ENCODE results near the gene ERFL. TPM values are rescaled to one million over a fixed set of nuclear protein-coding genes. Genes with fewer than 3 reads are reported as not detected.

Gene ERFL
- total RNA-seq, 1 donor from 2014 or later = not detected

- Histone ChIP-seq H3K27me3 (ENCODE audit: control insufficient read depth, insufficient read depth, low read length) (no peaks in the 10 kb centered on the region), H3K4me3 (ENCODE audit: low read depth, low read length) (no peak overlapping the region), H3K36me3 (ENCODE audit: control insufficient read depth, insufficient read depth, low read length) (peaks cover 21% of the 10 kb centered on the region)
- DNase-seq (ENCODE audit: low read depth) = no peak
- TF ChIP-seq CTCF (IDR thresholded peaks at IDR 0.05; ENCODE audit: insufficient read depth, low read length, poor library complexity, severe bottlenecking) = no peak
Observed at GRCh38 chr19:41866284-41866683, 62.0 kb downstream of the ERFL start.

- H3K36me3 ChIP-seq (ENCODE audit: control insufficient read depth, insufficient read depth, low read length) = peaks cover 15% of the 10 kb centered on the region
- DNase-seq (ENCODE audit: low read depth) = no peak
- TF ChIP-seq CTCF (IDR thresholded peaks at IDR 0.05; ENCODE audit: insufficient read depth, low read length, poor library complexity, severe bottlenecking) = no peak
Observed at GRCh38 chr19:41864374-41864773, 63.9 kb downstream of the ERFL start.

GRCh38 chr19:41863209-41863931, 64.9 kb downstream of the ERFL start:
- H3K4me3 ChIP-seq (ENCODE audit: low read depth, low read length) = no peak overlapping the region
- peaks cover 11% of the 10 kb centered on the region for H3K36me3 ChIP-seq (ENCODE audit: control insufficient read depth, insufficient read depth, low read length)
- no peak for TF ChIP-seq CTCF (IDR thresholded peaks at IDR 0.05; ENCODE audit: insufficient read depth, low read length, poor library complexity, severe bottlenecking)
- H3K27me3 ChIP-seq (ENCODE audit: control insufficient read depth, insufficient read depth, low read length) = no peaks in the 10 kb centered on the region
- no peak for DNase-seq (ENCODE audit: low read depth)

More at GRCh38 chr19:41864374-41864773, 63.9 kb downstream of the ERFL start:
- Histone ChIP-seq H3K4me3 (ENCODE audit: low read depth, low read length) (no peak overlapping the region), H3K27me3 (ENCODE audit: control insufficient read depth, insufficient read depth, low read length) (no peaks in the 10 kb centered on the region)

- no peak for TF ChIP-seq CTCF (IDR thresholded peaks at IDR 0.05; ENCODE audit: insufficient read depth, low read length, poor library complexity, severe bottlenecking)
- Histone ChIP-seq H3K36me3 (ENCODE audit: control insufficient read depth, insufficient read depth, low read length) (peaks cover 8% of the 10 kb centered on the region), H3K27me3 (ENCODE audit: control insufficient read depth, insufficient read depth, low read length) (no peaks in the 10 kb centered on the region), H3K4me3 (ENCODE audit: low read depth, low read length) (no peak overlapping the region)
- no peak for DNase-seq (ENCODE audit: low read depth)
Observed at GRCh38 chr19:41862445-41862986, 65.7 kb downstream of the ERFL start.

- H3K27me3 ChIP-seq (ENCODE audit: control insufficient read depth, insufficient read depth, low read length) = no peaks in the 10 kb centered on the region
- no peak for TF ChIP-seq CTCF (IDR thresholded peaks at IDR 0.05; ENCODE audit: insufficient read depth, low read length, poor library complexity, severe bottlenecking)
- peaks cover 8% of the 10 kb centered on the region for H3K36me3 ChIP-seq (ENCODE audit: control insufficient read depth, insufficient read depth, low read length)
- no peak overlapping the region for H3K4me3 ChIP-seq (ENCODE audit: low read depth, low read length)
- DNase-seq (ENCODE audit: low read depth) = no peak
Observed at GRCh38 chr19:41861846-41862245, 66.4 kb downstream of the ERFL start.
